Vagina (tissue), 2 donors: ENCODE results near the gene SHC3.

Source experiments
- POLR2A ChIP-seq, 2 donors: fragments of 450-650 bp; IDR thresholded peaks; one replicate each; pipeline ENCODE4 v1.6.1; 2017; ENCODE audit warnings: antibody characterized with exemption in 2 of 2, mild to moderate bottlenecking in 2 of 2, moderate library complexity in 2 of 2
- POLR2AphosphoS5 ChIP-seq, 2 donors: sonication (generic); formaldehyde crosslinking; IDR thresholded peaks; one replicate each; pipeline ENCODE4 v1.9.0; 2017; ENCODE audit warnings: antibody characterized with exemption in 2 of 2, mild to moderate bottlenecking in 2 of 2, low read depth in 1 of 2; ENCODE audit not compliant: insufficient read depth in 1 of 2
- TF ChIP-seq, protein P1 (sequence below), 3 experiments: fragments of 450-650 bp in 2 of 3; fragments of 200-600 bp in 1 of 3; sonication (generic) in 1 of 3; IDR thresholded peaks; one replicate each; pipeline ENCODE4 v1.5.1; 2017 to 2019; ENCODE audit warnings: antibody characterized with exemption in 3 of 3, mild to moderate bottlenecking in 2 of 3, moderate library complexity in 2 of 3

DNA sequence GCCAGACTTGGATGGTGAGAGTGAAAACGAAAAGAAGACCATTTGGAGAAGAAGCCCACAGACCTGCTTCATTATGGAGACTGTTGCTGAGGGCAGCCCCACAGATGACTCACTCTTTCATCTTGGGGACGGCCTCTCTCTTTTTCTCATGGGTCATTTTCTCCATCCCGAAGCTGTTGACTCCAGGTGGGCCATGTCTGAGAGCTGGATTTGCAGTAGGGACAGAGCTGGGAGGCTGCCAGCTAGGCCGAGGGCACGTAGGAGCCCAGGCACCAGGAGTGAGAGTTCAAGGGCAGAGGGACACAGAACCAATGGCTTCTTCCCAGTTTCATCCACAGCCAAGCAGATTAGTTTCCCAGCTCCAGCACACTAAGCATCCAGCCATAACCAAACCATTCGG lies 95.0 kb downstream of the SHC3 start:
- TF ChIP-seq, protein P1, sequence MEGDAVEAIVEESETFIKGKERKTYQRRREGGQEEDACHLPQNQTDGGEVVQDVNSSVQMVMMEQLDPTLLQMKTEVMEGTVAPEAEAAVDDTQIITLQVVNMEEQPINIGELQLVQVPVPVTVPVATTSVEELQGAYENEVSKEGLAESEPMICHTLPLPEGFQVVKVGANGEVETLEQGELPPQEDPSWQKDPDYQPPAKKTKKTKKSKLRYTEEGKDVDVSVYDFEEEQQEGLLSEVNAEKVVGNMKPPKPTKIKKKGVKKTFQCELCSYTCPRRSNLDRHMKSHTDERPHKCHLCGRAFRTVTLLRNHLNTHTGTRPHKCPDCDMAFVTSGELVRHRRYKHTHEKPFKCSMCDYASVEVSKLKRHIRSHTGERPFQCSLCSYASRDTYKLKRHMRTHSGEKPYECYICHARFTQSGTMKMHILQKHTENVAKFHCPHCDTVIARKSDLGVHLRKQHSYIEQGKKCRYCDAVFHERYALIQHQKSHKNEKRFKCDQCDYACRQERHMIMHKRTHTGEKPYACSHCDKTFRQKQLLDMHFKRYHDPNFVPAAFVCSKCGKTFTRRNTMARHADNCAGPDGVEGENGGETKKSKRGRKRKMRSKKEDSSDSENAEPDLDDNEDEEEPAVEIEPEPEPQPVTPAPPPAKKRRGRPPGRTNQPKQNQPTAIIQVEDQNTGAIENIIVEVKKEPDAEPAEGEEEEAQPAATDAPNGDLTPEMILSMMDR (IDR thresholded peaks at IDR 0.05) = no peak
- TF ChIP-seq POLR2A (IDR thresholded peaks at IDR 0.05) = no peak
- no peak for TF ChIP-seq POLR2AphosphoS5 (IDR thresholded peaks at IDR 0.05; ENCODE audit: insufficient read depth in 1 of 2, low read depth in 1 of 2)
